DND-41 (cell line): ENCODE results near the gene CSRP1.

Source experiments
- ATAC-seq: fragments of 200-7000 bp; cut with Tn5 transposase; 3 replicates; pipeline ENCODE4 v1.9.1; 2021; ENCODE audit warnings: low read depth; ENCODE audit not compliant: insufficient read depth
- DNase-seq: peaks from one replicate; pipeline ENCODE4 v3.0.0-alpha.2; 2020
- H2AFZ ChIP-seq: 2 replicates; pipeline ENCODE4 v1.6.0; 2012; ENCODE audit warnings: low read depth, low read length
- H3K27ac ChIP-seq: 2 replicates; pipeline ENCODE4 v1.5.1; 2012; ENCODE audit warnings: low read length, inconsistent platforms
- H3K27me3 ChIP-seq: fragments of 200-600 bp; sonication (generic); 2 replicates; pipeline ENCODE4 v1.6.0; 2012; ENCODE audit warnings: low read length, mild to moderate bottlenecking, inconsistent platforms; ENCODE audit not compliant: insufficient read depth, poor library complexity
- H3K36me3 ChIP-seq: 2 replicates; pipeline ENCODE4 v1.5.1; 2012; ENCODE audit warnings: low read length, inconsistent platforms; ENCODE audit not compliant: insufficient read depth
- H3K4me1 ChIP-seq: 2 replicates; pipeline ENCODE4 v1.5.1; 2012; ENCODE audit warnings: mild to moderate bottlenecking, low read length; ENCODE audit not compliant: insufficient read depth
- H3K4me2 ChIP-seq: 2 replicates; pipeline ENCODE4 v1.6.0; 2012; ENCODE audit warnings: mild to moderate bottlenecking, moderate library complexity, low read length, inconsistent platforms; ENCODE audit not compliant: insufficient read depth
- H3K4me3 ChIP-seq, 2 experiments: fragments of 200-600 bp in 1 of 2; shearing (Covaris generic) in 1 of 2; 2 replicates each; pipeline ENCODE4 v1.5.1; 2012 to 2016; ENCODE audit warnings: inconsistent platforms in 2 of 2, low read length in 2 of 2, mild to moderate bottlenecking in 2 of 2, low read depth in 1 of 2, moderate library complexity in 1 of 2
- H3K79me2 ChIP-seq: 2 replicates; pipeline ENCODE4 v1.6.0; 2012; ENCODE audit warnings: low read length, inconsistent platforms; ENCODE audit not compliant: insufficient read depth
- H3K9ac ChIP-seq: 2 replicates; pipeline ENCODE4 v1.6.0; 2012; ENCODE audit warnings: low read depth, mild to moderate bottlenecking, inconsistent platforms, low read length, moderate library complexity
- H3K9me3 ChIP-seq: 2 replicates; pipeline ENCODE4 v1.5.1; 2012; ENCODE audit warnings: low read length, moderate library complexity, mild to moderate bottlenecking, inconsistent platforms; ENCODE audit not compliant: insufficient read depth, severe bottlenecking
- H4K20me1 ChIP-seq: 2 replicates; pipeline ENCODE4 v1.6.0; 2012; ENCODE audit warnings: low read length; ENCODE audit not compliant: insufficient read depth
- CTCF ChIP-seq: IDR thresholded peaks from 2 replicates; pipeline ENCODE4 v1.5.1; 2012; ENCODE audit warnings: borderline replicate concordance, low read length, moderate library complexity, mild to moderate bottlenecking; ENCODE audit not compliant: poor library complexity, severe bottlenecking; ENCODE audit errors: extremely low read depth
- EZH2 ChIP-seq: IDR thresholded peaks from 3 replicates; pipeline ENCODE4 v1.6.1; 2012; ENCODE audit warnings: borderline replicate concordance, low read depth, mild to moderate bottlenecking, moderate library complexity, low read length, inconsistent platforms; ENCODE audit not compliant: severe bottlenecking

CSRP1 gene

GRCh38 chr1:201483373-201483949 is 23.5 kb downstream of the CSRP1 start:
- no peak overlapping the region for H2AFZ ChIP-seq
- no peak for DNase-seq
- no peak for ATAC-seq
- TF ChIP-seq EZH2: no peak
- no peak for TF ChIP-seq CTCF
- H3K4me2 ChIP-seq: no peak overlapping the region
- no peak overlapping the region for H3K4me3 ChIP-seq
- H3K4me1 ChIP-seq: no peaks in the 10 kb centered on the region
- no peaks in the 10 kb centered on the region for H3K79me2 ChIP-seq
- H3K27ac ChIP-seq: no peak overlapping the region
- H3K36me3 ChIP-seq: peaks cover 54% of the 10 kb centered on the region
- H3K9ac ChIP-seq: no peak overlapping the region
- H3K9me3 ChIP-seq: no peaks in the 10 kb centered on the region
- peaks cover 8% of the 10 kb centered on the region for H4K20me1 ChIP-seq
- no peaks in the 10 kb centered on the region for H3K27me3 ChIP-seq

GRCh38 chr1:201482755-201483154 is 24.2 kb downstream of the CSRP1 start:
- Histone ChIP-seq H3K4me2 (no peak overlapping the region), H3K4me3 (no peak overlapping the region), H3K9ac (no peak overlapping the region), H3K4me1 (no peaks in the 10 kb centered on the region), H2AFZ (no peak overlapping the region), H3K27ac (no peak overlapping the region), H4K20me1 (peaks cover 8% of the 10 kb centered on the region), H3K9me3 (no peaks in the 10 kb centered on the region), H3K27me3 (no peaks in the 10 kb centered on the region), H3K36me3 (peaks cover 47% of the 10 kb centered on the region), H3K79me2 (no peaks in the 10 kb centered on the region)
- TF ChIP-seq EZH2 (no peak), CTCF (no peak)
- DNase-seq: no peak
- ATAC-seq: no peak

- peak; percentile 91 for ATAC-seq
- TF ChIP-seq CTCF: peak; percentile 78
- TF ChIP-seq EZH2: no peak
- Histone ChIP-seq H3K9me3 (no peaks in the 10 kb centered on the region), H3K9ac (no peak overlapping the region), H3K27ac (no peak overlapping the region), H3K36me3 (peaks cover 39% of the 10 kb centered on the region), H3K4me1 (no peaks in the 10 kb centered on the region), H3K4me3 (no peak overlapping the region), H3K4me2 (no peak overlapping the region), H4K20me1 (peaks cover 8% of the 10 kb centered on the region), H2AFZ (no peak overlapping the region), H3K27me3 (no peaks in the 10 kb centered on the region), H3K79me2 (no peaks in the 10 kb centered on the region)
- DNase-seq: peak; percentile 65
Observed at GRCh38 chr1:201481761-201482493, 25.0 kb downstream of the CSRP1 start.
